ENCODE results near the gene PGGHG. TPM values are rescaled to one million over a fixed set of nuclear protein-coding genes. Genes with fewer than 3 reads are reported as not detected.
"Not testable (repeated sequence)": the region's sequence is repeated elsewhere in the genome, so short reads cannot be mapped to it uniquely, and the experiment has no call there.

The PGGHG gene
- total RNA-seq, 2 experiments from 2014 or later = 670 to 671 TPM

- intact Hi-C loops (cut with DNase I, micrococcal nuclease) = loop anchor here (5.0 to 10.0 kb wide), 3 partner anchors 42 to 206 kb away; no protein-coding TSS in a partner anchor
- peak overlapping the region; percentile 96 for H3K27ac Mint-ChIP-seq
- H3K9me3 ChIP-seq (ENCODE audit: control insufficient read depth in 1 of 2, insufficient read depth in 1 of 2, low read length in 2 of 2); H3K9me3 Mint-ChIP-seq; ATAC-seq (ENCODE audit: poor library complexity); H3K27me3 ChIP-seq (ENCODE audit: control insufficient read depth in 1 of 2, insufficient read depth in 2 of 2, low read length in 2 of 2); H3K27me3 Mint-ChIP-seq; H3K36me3 ChIP-seq (ENCODE audit: insufficient read depth, low read length): not testable (repeated sequence)
- Histone ChIP-seq H3K4me1 (ENCODE audit: insufficient read depth, low read length) (peaks cover 69% of the 10 kb centered on the region), H3K4me3 (ENCODE audit: low read length) (peak overlapping the region; percentile 79), H3K27ac (ENCODE audit: low read depth in 1 of 2, low read length in 2 of 2) (peak overlapping the region; percentile 60 to 79)
- POLR2A ChIA-PET = interaction anchor here (0.9 to 1.9 kb wide), 11 partner anchors 8 to 102 kb away, joined by 3 to 12 read pairs (median 4); partner anchors contain the start of genes BET1L, PGGHG, PSMD13 and RIC8A
- DNase-seq = peak in 5 of 14 experiments; percentile 50 to 65 (median 53)
- H3K4me1 Mint-ChIP-seq (ENCODE audit: low read depth) = peaks cover 59% of the 10 kb centered on the region
- peaks cover 37% of the 10 kb centered on the region for H3K36me3 Mint-ChIP-seq (ENCODE audit: low read depth)
- CTCF ChIA-PET = interaction anchor here (1.5 kb wide), 2 partner anchors 46 to 58 kb away, joined by 6 to 7 read pairs; no protein-coding TSS in a partner anchor
- peak overlapping the region; percentile 93 for H3K4me3 Mint-ChIP-seq
Observed at GRCh38 chr11:308740-309665, 20.1 kb downstream of the PGGHG start.

GRCh38 chr11:309979-310572 is 21.1 kb downstream of the PGGHG start:
- Mint-ChIP-seq H3K4me1 (ENCODE audit: low read depth) (peaks cover 61% of the 10 kb centered on the region), H3K36me3 (ENCODE audit: low read depth) (peaks cover 48% of the 10 kb centered on the region), H3K4me3 (peak overlapping the region; percentile 93), H3K27ac (peak overlapping the region; percentile 96)
- not testable (repeated sequence) for H3K36me3 ChIP-seq (ENCODE audit: insufficient read depth, low read length); H3K27me3 Mint-ChIP-seq; H3K9me3 ChIP-seq (ENCODE audit: control insufficient read depth in 1 of 2, insufficient read depth in 1 of 2, low read length in 2 of 2); H3K9me3 Mint-ChIP-seq; ATAC-seq (ENCODE audit: poor library complexity); H3K27me3 ChIP-seq (ENCODE audit: control insufficient read depth in 1 of 2, insufficient read depth in 2 of 2, low read length in 2 of 2); DNase-seq
- ChIA-PET CTCF (interaction anchor here (1.5 kb wide), 2 partner anchors 45 to 59 kb away, joined by 6 to 7 read pairs; no protein-coding TSS in a partner anchor), POLR2A (interaction anchor here (0.9 to 1.9 kb wide), 9 partner anchors 9 to 103 kb away, joined by 3 to 12 read pairs (median 4); partner anchors contain the start of genes BET1L, PGGHG, PSMD13 and RIC8A)
- intact Hi-C loops (cut with DNase I, micrococcal nuclease) = loop anchor here (5.0 to 10.0 kb wide), 4 partner anchors 43 to 205 kb away; partner anchors contain the start of genes BET1L (in 1 of the 2) and RIC8A (in 1 of the 2)
- peaks cover 64% of the 10 kb centered on the region for H3K4me1 ChIP-seq (ENCODE audit: insufficient read depth, low read length)
- H3K4me3 ChIP-seq (ENCODE audit: low read length) = peak overlapping the region; percentile 79
- peak overlapping the region; percentile 60 to 79 for H3K27ac ChIP-seq (ENCODE audit: low read depth in 1 of 2, low read length in 2 of 2)

GRCh38 chr11:311013-311748 is 22.3 kb downstream of the PGGHG start:
- peaks cover 61% of the 10 kb centered on the region for H3K4me1 ChIP-seq (ENCODE audit: insufficient read depth, low read length)
- ChIA-PET CTCF (interaction anchor here (1.5 to 1.6 kb wide), 3 partner anchors 45 to 140 kb away, joined by 5 to 10 read pairs (median 7); no protein-coding TSS in a partner anchor), POLR2A (interaction anchor here (1.1 to 2.7 kb wide), 8 partner anchors 9 to 104 kb away, joined by 3 to 30 read pairs (median 8); partner anchors contain the start of genes BET1L, RIC8A and SIGIRR)
- H3K36me3 ChIP-seq (ENCODE audit: insufficient read depth, low read length); H3K27me3 Mint-ChIP-seq; H3K9me3 Mint-ChIP-seq; DNase-seq; H3K27me3 ChIP-seq (ENCODE audit: control insufficient read depth in 1 of 2, insufficient read depth in 2 of 2, low read length in 2 of 2); H3K9me3 ChIP-seq (ENCODE audit: control insufficient read depth in 1 of 2, insufficient read depth in 1 of 2, low read length in 2 of 2): not testable (repeated sequence)
- H3K27ac ChIP-seq (ENCODE audit: low read depth in 1 of 2, low read length in 2 of 2) = peak overlapping the region in 1 of 2 donors; percentile 93
- Mint-ChIP-seq H3K27ac (peak overlapping the region; percentile 98), H3K4me1 (ENCODE audit: low read depth) (peaks cover 50% of the 10 kb centered on the region), H3K4me3 (peak overlapping the region; percentile 97), H3K36me3 (ENCODE audit: low read depth) (peaks cover 53% of the 10 kb centered on the region)
- H3K4me3 ChIP-seq (ENCODE audit: low read length) = peak overlapping the region; percentile 90
- peak; percentile 30 for ATAC-seq (ENCODE audit: poor library complexity)
- intact Hi-C loops (cut with DNase I, micrococcal nuclease) = loop anchor here in 1 of 2 experiments (5.0 kb wide), 1 partner anchor 104 kb away; the partner anchor contains the start of genes BET1L and RIC8A
